Calu3 (cell line): ENCODE data around the gene SLC39A5. TPM values are rescaled to one million over a fixed set of nuclear protein-coding genes. Genes with fewer than 3 reads are reported as not detected.

Experiments used
- BruUV-seq: library from RNA; stranded (reverse); fragments of 400-500 nt; replicated peaks from 2 replicates; lab custom pipeline; 2021; lab: Mats Ljungman, UMichigan
- CTCF ChIA-PET: fragments of 300-600 bp; sonication (Branson Sonifier 250); formaldehyde crosslinking; loops from one replicate; lab custom pipeline; 2022; ENCODE audit warnings: antibody characterized with exemption; lab: Charles Lee
- DNase-seq: peaks from one replicate; pipeline ENCODE4 v3.0.0; 2022
- H3K27ac Mint-ChIP-seq: one replicate; pipeline ENCODE4 v1.8.0; 2022; ENCODE audit warnings: mixed read lengths; ENCODE audit not compliant: unreplicated experiment
- H3K27me3 Mint-ChIP-seq: one replicate; pipeline ENCODE4 v1.8.0; 2022; ENCODE audit warnings: mixed read lengths; ENCODE audit not compliant: unreplicated experiment
- H3K36me3 Mint-ChIP-seq: one replicate; pipeline ENCODE4 v1.8.0; 2022; ENCODE audit warnings: mild to moderate bottlenecking, moderate library complexity, mixed read lengths; ENCODE audit not compliant: insufficient read depth, unreplicated experiment
- H3K4me1 Mint-ChIP-seq: one replicate; pipeline ENCODE4 v1.8.0; 2022; ENCODE audit warnings: mild to moderate bottlenecking, low read depth, mixed read lengths; ENCODE audit not compliant: unreplicated experiment
- H3K4me3 Mint-ChIP-seq: one replicate; pipeline ENCODE4 v1.8.0; 2022; ENCODE audit warnings: mild to moderate bottlenecking, low read depth, moderate library complexity, mixed read lengths; ENCODE audit not compliant: unreplicated experiment
- H3K9me3 Mint-ChIP-seq: one replicate; pipeline ENCODE4 v1.8.0; 2022; ENCODE audit warnings: low read depth, mixed read lengths; ENCODE audit not compliant: unreplicated experiment
- intact Hi-C: fragments of 100-400 bp; cut with micrococcal nuclease; formaldehyde crosslinking; loops from one replicate; pipeline ENCODE4 v1.10.0; 2022; ENCODE audit not compliant: unreplicated experiment
- total RNA-seq: library from RNA; stranded (reverse); gene quantifications from 2 replicates; pipeline ENCODE4 v1.2.3, GENCODE V29; 2022
- TF ChIP-seq, protein P1 (sequence below): fragments of 200-600 bp; IDR thresholded peaks from one replicate; pipeline ENCODE4 v1.8.0; 2022; ENCODE audit warnings: antibody characterized with exemption; ENCODE audit not compliant: unreplicated experiment

Gene SLC39A5
- total RNA-seq, 1 experiment from 2014 or later, result not detected

DNA sequence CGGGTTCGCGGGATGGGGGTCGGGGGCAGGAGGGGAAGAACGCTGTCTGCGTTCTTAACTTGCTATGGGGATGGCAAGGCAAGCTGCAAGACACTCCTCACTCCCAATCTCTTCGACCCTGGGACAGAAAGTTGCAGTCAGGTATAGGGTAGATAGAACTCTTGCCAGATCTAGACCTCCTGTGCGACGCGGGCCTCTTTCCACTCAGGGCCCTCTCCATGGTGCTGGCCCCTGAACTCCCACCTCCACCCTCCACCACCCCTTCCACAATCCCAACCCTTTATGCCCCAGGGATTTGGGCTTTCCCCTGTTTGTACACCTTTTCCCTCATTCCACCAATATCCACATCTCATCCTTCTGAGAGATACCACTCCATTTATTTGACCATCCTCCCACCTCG is 4.9 kb upstream of the SLC39A5 start:
- DNase-seq, result no peak
- intact Hi-C loops, result loop anchor here (1.0 kb wide), 1 partner anchor 106 kb away; no protein-coding TSS in a partner anchor
- Mint-ChIP-seq H3K4me1 (peaks cover 18% of the 10 kb centered on the region), H3K36me3 (peaks cover 51% of the 10 kb centered on the region), H3K27ac (peak overlapping the region; percentile 73), H3K4me3 (peak overlapping the region; percentile 78), H3K9me3 (no peaks in the 10 kb centered on the region), H3K27me3 (no peaks in the 10 kb centered on the region)
- BruUV-seq, result no TSS peak
- TF ChIP-seq, protein P1, sequence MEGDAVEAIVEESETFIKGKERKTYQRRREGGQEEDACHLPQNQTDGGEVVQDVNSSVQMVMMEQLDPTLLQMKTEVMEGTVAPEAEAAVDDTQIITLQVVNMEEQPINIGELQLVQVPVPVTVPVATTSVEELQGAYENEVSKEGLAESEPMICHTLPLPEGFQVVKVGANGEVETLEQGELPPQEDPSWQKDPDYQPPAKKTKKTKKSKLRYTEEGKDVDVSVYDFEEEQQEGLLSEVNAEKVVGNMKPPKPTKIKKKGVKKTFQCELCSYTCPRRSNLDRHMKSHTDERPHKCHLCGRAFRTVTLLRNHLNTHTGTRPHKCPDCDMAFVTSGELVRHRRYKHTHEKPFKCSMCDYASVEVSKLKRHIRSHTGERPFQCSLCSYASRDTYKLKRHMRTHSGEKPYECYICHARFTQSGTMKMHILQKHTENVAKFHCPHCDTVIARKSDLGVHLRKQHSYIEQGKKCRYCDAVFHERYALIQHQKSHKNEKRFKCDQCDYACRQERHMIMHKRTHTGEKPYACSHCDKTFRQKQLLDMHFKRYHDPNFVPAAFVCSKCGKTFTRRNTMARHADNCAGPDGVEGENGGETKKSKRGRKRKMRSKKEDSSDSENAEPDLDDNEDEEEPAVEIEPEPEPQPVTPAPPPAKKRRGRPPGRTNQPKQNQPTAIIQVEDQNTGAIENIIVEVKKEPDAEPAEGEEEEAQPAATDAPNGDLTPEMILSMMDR, result no peak
- CTCF ChIA-PET, result interaction anchor here (0.7 kb wide), 1 partner anchor 297 kb away, joined by 3 read pairs; the partner anchor contains the start of gene RBMS2

DNA sequence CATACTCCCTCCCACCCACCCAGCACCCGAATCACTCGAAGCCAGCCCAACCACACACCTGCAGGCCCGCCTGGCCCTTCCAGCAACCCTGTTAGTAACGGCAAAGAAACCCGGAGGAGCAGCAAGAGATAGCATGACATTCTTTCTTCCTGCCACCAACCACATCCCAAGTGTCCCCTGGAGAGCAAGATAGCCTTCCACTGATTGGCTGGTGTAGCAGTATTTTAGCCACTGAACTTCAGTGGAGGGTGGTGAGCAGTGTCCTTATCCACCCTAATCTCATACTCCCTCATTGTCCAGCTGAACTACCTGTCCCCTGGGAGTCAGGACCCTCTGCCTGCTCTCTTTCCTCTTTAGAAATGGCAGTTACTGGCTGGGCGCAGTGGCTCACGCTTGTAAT is 769 bp upstream of the SLC39A5 start:
- no peaks in the 10 kb centered on the region for H3K27me3 Mint-ChIP-seq
- TF ChIP-seq, protein P1, result no peak
- intact Hi-C loops, result no loop called here
- no peak for DNase-seq
- H3K9me3 Mint-ChIP-seq, result no peaks in the 10 kb centered on the region
- H3K4me1 Mint-ChIP-seq, result peaks cover 20% of the 10 kb centered on the region
- CTCF ChIA-PET, result interaction anchor here (0.7 kb wide), 1 partner anchor 98 kb away, joined by 3 read pairs; no protein-coding TSS in a partner anchor
- H3K27ac Mint-ChIP-seq, result no peak overlapping the region
- BruUV-seq, result no TSS peak
- peaks cover 20% of the 10 kb centered on the region for H3K36me3 Mint-ChIP-seq
- no peak overlapping the region for H3K4me3 Mint-ChIP-seq

DNA sequence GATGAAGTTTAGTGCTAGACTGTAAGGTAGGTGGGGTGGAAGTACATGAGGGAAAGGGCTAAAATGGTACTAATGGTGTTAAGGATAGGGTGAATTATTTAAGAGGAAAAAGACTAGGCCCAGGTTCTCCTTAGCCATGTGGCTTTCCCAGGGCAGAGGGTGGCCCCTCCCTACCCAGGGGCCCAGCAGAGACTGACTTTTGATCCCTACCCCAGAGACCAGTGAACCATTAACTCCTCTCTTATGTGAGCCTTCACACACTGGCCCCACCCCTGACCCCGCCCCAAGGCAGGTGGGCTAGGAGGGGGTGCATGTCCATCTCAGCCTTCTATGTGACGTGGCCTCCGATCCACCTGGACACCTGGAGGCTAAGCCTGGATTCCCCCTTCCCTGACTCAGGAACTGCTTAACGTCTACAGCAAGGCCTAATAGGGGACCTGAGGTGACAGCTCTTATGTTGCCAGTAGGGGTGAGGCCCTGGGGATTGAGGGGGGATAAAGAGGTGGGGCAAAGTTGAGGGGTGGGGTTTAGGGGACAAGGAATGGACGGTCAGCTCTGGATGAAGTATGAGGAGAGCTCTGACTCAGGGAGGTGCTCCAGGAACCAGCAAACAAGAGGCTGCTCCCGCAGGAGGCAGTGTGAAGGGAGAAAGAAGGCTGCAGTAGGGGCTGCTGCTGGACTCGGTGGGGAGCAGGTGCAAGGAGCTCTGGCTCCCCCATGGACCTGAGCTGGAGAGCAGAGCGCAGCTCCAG is 757 bp downstream of the SLC39A5 start:
- Mint-ChIP-seq H3K9me3 (no peaks in the 10 kb centered on the region), H3K36me3 (peaks cover 5% of the 10 kb centered on the region), H3K4me3 (no peak overlapping the region), H3K27ac (no peak overlapping the region), H3K4me1 (peaks cover 12% of the 10 kb centered on the region), H3K27me3 (no peaks in the 10 kb centered on the region)
- intact Hi-C loops, result no loop called here
- no peak for DNase-seq
- BruUV-seq, result no TSS peak
- CTCF ChIA-PET, result interaction anchor here (0.6 to 0.7 kb wide), 3 partner anchors 27 to 954 kb away, joined by 3 to 5 read pairs (median 3); partner anchors contain the start of gene ANKRD52
- TF ChIP-seq, protein P1, result no peak

DNA sequence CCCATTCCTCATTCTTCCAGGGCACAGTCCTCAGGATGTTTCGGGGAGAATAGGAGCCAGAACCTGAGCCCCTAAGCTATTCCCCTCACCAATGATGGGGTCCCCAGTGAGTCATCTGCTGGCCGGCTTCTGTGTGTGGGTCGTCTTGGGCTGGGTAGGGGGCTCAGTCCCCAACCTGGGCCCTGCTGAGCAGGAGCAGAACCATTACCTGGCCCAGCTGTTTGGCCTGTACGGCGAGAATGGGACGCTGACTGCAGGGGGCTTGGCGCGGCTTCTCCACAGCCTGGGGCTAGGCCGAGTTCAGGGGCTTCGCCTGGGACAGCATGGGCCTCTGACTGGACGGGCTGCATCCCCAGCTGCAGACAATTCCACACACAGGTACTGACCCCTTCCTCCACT is 1.3 kb downstream of the SLC39A5 start:
- Mint-ChIP-seq H3K27ac (no peak overlapping the region), H3K9me3 (no peaks in the 10 kb centered on the region), H3K4me3 (no peak overlapping the region), H3K36me3 (peaks cover 5% of the 10 kb centered on the region), H3K4me1 (peaks cover 12% of the 10 kb centered on the region), H3K27me3 (no peaks in the 10 kb centered on the region)
- CTCF ChIA-PET, result interaction anchor here (0.7 kb wide), 2 partner anchors 27 to 132 kb away, joined by 3 read pairs; partner anchors contain the start of gene ANKRD52
- TF ChIP-seq, protein P1, result no peak
- intact Hi-C loops, result no loop called here
- BruUV-seq, result no TSS peak
- DNase-seq, result no peak
